ENCODE data around the gene ELOB. TPM values are rescaled to one million over a fixed set of nuclear protein-coding genes. Genes with fewer than 3 reads are reported as not detected.
A peak's percentile ranks its signal among the peaks of the same experiment; 100 is the strongest.

Gene ELOB
- total and polyA plus RNA-seq, 4 donors, result 136 to 660 (median 517) TPM

- Histone ChIP-seq H3K9me3 (ENCODE audit: control insufficient read depth, insufficient read depth, low read length) (no peaks in the 10 kb centered on the region), H3K27me3 (ENCODE audit: control insufficient read depth, insufficient read depth, low read length) (peaks cover 3% of the 10 kb centered on the region), H3K36me3 (ENCODE audit: control insufficient read depth, insufficient read depth, low read length) (peaks cover 24% of the 10 kb centered on the region), H3K4me3 (ENCODE audit: low read depth, low read length) (peak overlapping the region; percentile 89), H3K27ac (ENCODE audit: low read depth, low read length) (peak overlapping the region; percentile 98), H3K4me1 (ENCODE audit: control insufficient read depth, insufficient read depth, low read length) (peaks cover 45% of the 10 kb centered on the region)
- DNase-seq (ENCODE audit: low read depth in 4 of 6, low spot score in 6 of 6), result peak in 1 of 6 donors; percentile 39
- WGBS (ENCODE audit: insufficient coverage), result 20% methylated on average over 24 of the region's 27 CpGs
Observed at GRCh38 chr16:2777903-2778629, 986 bp upstream of the ELOB start.

GRCh38 chr16:2776500-2777139 is 460 bp downstream of the ELOB start:
- peak overlapping the region; percentile 79 for H3K4me3 ChIP-seq (ENCODE audit: low read depth, low read length)
- H3K36me3 ChIP-seq (ENCODE audit: control insufficient read depth, insufficient read depth, low read length), result peaks cover 38% of the 10 kb centered on the region
- H3K27me3 ChIP-seq (ENCODE audit: control insufficient read depth, insufficient read depth, low read length), result no peaks in the 10 kb centered on the region
- DNase-seq (ENCODE audit: low read depth in 4 of 6, low spot score in 6 of 6), result no peak
- peaks cover 46% of the 10 kb centered on the region for H3K4me1 ChIP-seq (ENCODE audit: control insufficient read depth, insufficient read depth, low read length)
- H3K9me3 ChIP-seq (ENCODE audit: control insufficient read depth, insufficient read depth, low read length), result no peaks in the 10 kb centered on the region
- WGBS (ENCODE audit: insufficient coverage), result under 1% methylated on average over 68 of the region's 72 CpGs
- peak overlapping the region; percentile 52 for H3K27ac ChIP-seq (ENCODE audit: low read depth, low read length)

GRCh38 chr16:2775765-2776499 is 1.1 kb downstream of the ELOB start:
- 66% methylated on average over 6 of the region's 11 CpGs for WGBS (ENCODE audit: insufficient coverage)
- Histone ChIP-seq H3K9me3 (ENCODE audit: control insufficient read depth, insufficient read depth, low read length) (no peaks in the 10 kb centered on the region), H3K27ac (ENCODE audit: low read depth, low read length) (peak overlapping the region; percentile 52), H3K4me3 (ENCODE audit: low read depth, low read length) (peak overlapping the region; percentile 79), H3K36me3 (ENCODE audit: control insufficient read depth, insufficient read depth, low read length) (peaks cover 45% of the 10 kb centered on the region), H3K27me3 (ENCODE audit: control insufficient read depth, insufficient read depth, low read length) (no peaks in the 10 kb centered on the region), H3K4me1 (ENCODE audit: control insufficient read depth, insufficient read depth, low read length) (peaks cover 50% of the 10 kb centered on the region)
- DNase-seq (ENCODE audit: low read depth in 4 of 6, low spot score in 6 of 6), result no peak

GRCh38 chr16:2775131-2775716 is 1.9 kb downstream of the ELOB start:
- H3K36me3 ChIP-seq (ENCODE audit: control insufficient read depth, insufficient read depth, low read length), result peaks cover 52% of the 10 kb centered on the region
- peak overlapping the region; percentile 48 for H3K27ac ChIP-seq (ENCODE audit: low read depth, low read length)
- no peak for DNase-seq (ENCODE audit: low read depth in 4 of 6, low spot score in 6 of 6)
- peaks cover 54% of the 10 kb centered on the region for H3K4me1 ChIP-seq (ENCODE audit: control insufficient read depth, insufficient read depth, low read length)
- H3K9me3 ChIP-seq (ENCODE audit: control insufficient read depth, insufficient read depth, low read length), result no peaks in the 10 kb centered on the region
- WGBS (ENCODE audit: insufficient coverage), result 87% methylated on average over 7 of the region's 7 CpGs
- H3K4me3 ChIP-seq (ENCODE audit: low read depth, low read length), result peak overlapping the region; percentile 5
- no peaks in the 10 kb centered on the region for H3K27me3 ChIP-seq (ENCODE audit: control insufficient read depth, insufficient read depth, low read length)

- Histone ChIP-seq H3K27ac (ENCODE audit: low read depth, low read length) (peak overlapping the region; percentile 48), H3K4me1 (ENCODE audit: control insufficient read depth, insufficient read depth, low read length) (peaks cover 52% of the 10 kb centered on the region), H3K9me3 (ENCODE audit: control insufficient read depth, insufficient read depth, low read length) (no peaks in the 10 kb centered on the region), H3K36me3 (ENCODE audit: control insufficient read depth, insufficient read depth, low read length) (peaks cover 61% of the 10 kb centered on the region), H3K4me3 (ENCODE audit: low read depth, low read length) (no peak overlapping the region), H3K27me3 (ENCODE audit: control insufficient read depth, insufficient read depth, low read length) (no peaks in the 10 kb centered on the region)
- peak in 1 of 6 donors; percentile 47 for DNase-seq (ENCODE audit: low read depth in 4 of 6, low spot score in 6 of 6)
- 61% methylated on average over 6 of the region's 7 CpGs for WGBS (ENCODE audit: insufficient coverage)
Observed at GRCh38 chr16:2774161-2774891, 2.8 kb downstream of the ELOB start.

- Histone ChIP-seq H3K4me3 (ENCODE audit: low read depth, low read length) (no peak overlapping the region), H3K4me1 (ENCODE audit: control insufficient read depth, insufficient read depth, low read length) (peaks cover 42% of the 10 kb centered on the region), H3K27me3 (ENCODE audit: control insufficient read depth, insufficient read depth, low read length) (no peaks in the 10 kb centered on the region), H3K9me3 (ENCODE audit: control insufficient read depth, insufficient read depth, low read length) (no peaks in the 10 kb centered on the region), H3K27ac (ENCODE audit: low read depth, low read length) (peak overlapping the region; percentile 6), H3K36me3 (ENCODE audit: control insufficient read depth, insufficient read depth, low read length) (peaks cover 70% of the 10 kb centered on the region)
- WGBS (ENCODE audit: insufficient coverage), result 93% methylated on average over 3 of the region's 12 CpGs
- DNase-seq (ENCODE audit: low read depth in 4 of 6, low spot score in 6 of 6), result no peak
Observed at GRCh38 chr16:2773188-2773968, 3.7 kb downstream of the ELOB start.

- Histone ChIP-seq H3K4me3 (ENCODE audit: low read depth, low read length) (no peak overlapping the region), H3K27ac (ENCODE audit: low read depth, low read length) (no peak overlapping the region), H3K27me3 (ENCODE audit: control insufficient read depth, insufficient read depth, low read length) (no peaks in the 10 kb centered on the region), H3K9me3 (ENCODE audit: control insufficient read depth, insufficient read depth, low read length) (no peaks in the 10 kb centered on the region), H3K4me1 (ENCODE audit: control insufficient read depth, insufficient read depth, low read length) (peaks cover 36% of the 10 kb centered on the region), H3K36me3 (ENCODE audit: control insufficient read depth, insufficient read depth, low read length) (peaks cover 87% of the 10 kb centered on the region)
- 54% methylated on average over 15 of the region's 18 CpGs for WGBS (ENCODE audit: insufficient coverage)
- DNase-seq (ENCODE audit: low read depth in 4 of 6, low spot score in 6 of 6), result peak in 1 of 6 donors; percentile 68
Observed at GRCh38 chr16:2771496-2772402, 5.3 kb downstream of the ELOB start.
